RKO (cell line): Measurements from ENCODE around the gene HOXA3.
A peak's percentile ranks its signal among the peaks of the same experiment; 100 is the strongest.

Experiments used
- DNase-seq: peaks from one replicate; pipeline ENCODE4 v3.0.0-alpha.2; 2016; ENCODE audit warnings: low spot score

HOXA3 gene

GRCh38 chr7:27151931-27152815 lies at the start of gene HOXA3:
Gene HOXA3, minus strand, starts transcription at chr7:27152583. Its CDS starts 41,943 bp downstream, at chr7:27110640.
- no peak for DNase-seq

- no peak for DNase-seq
These were observed 49.2 kb upstream of the HOXA3 start for GRCh38 chr7:27201580-27202017.

GRCh38 chr7:27200761-27201579 lies 48.6 kb upstream of the HOXA3 start:
- peak; percentile 59 for DNase-seq

- DNase-seq = peak; percentile 66
These were observed 47.7 kb upstream of the HOXA3 start, which contains the start of gene HOXA13 for GRCh38 chr7:27199849-27200760. Gene HOXA13, minus strand, starts transcription at chr7:27200091. Its CDS starts 14 bp downstream, at chr7:27200077.

- DNase-seq = peak; percentile 52
These were observed 46.8 kb upstream of the HOXA3 start for GRCh38 chr7:27198871-27199801.

- DNase-seq = peak; percentile 19
These were observed 45.9 kb upstream of the HOXA3 start for GRCh38 chr7:27198138-27198841.

- DNase-seq = no peak
These were observed 45.0 kb upstream of the HOXA3 start for GRCh38 chr7:27197137-27198042.

GRCh38 chr7:27196287-27196767 lies 43.9 kb upstream of the HOXA3 start:
- DNase-seq = peak; percentile 83

- DNase-seq = no peak
These were observed 42.5 kb upstream of the HOXA3 start for GRCh38 chr7:27194686-27195379.

- no peak for DNase-seq
These were observed 41.6 kb upstream of the HOXA3 start for GRCh38 chr7:27194002-27194352.

GRCh38 chr7:27193335-27194001 lies 41.1 kb upstream of the HOXA3 start:
- DNase-seq = no peak

GRCh38 chr7:27192546-27193334 lies 40.4 kb upstream of the HOXA3 start:
- no peak for DNase-seq

GRCh38 chr7:27191833-27192545 lies 39.6 kb upstream of the HOXA3 start:
- no peak for DNase-seq

GRCh38 chr7:27191161-27191731 lies 38.9 kb upstream of the HOXA3 start:
- no peak for DNase-seq

GRCh38 chr7:27189997-27190748 lies 37.8 kb upstream of the HOXA3 start:
- DNase-seq = no peak
